GM10248 (cell line): ENCODE results near the gene NRN1.
"Not testable (repeated sequence)": the region's sequence is repeated elsewhere in the genome, so short reads cannot be mapped to it uniquely, and the experiment has no call there.

ENCODE experiments used
- CTCF ChIA-PET: fragments of 300-600 bp; sonication (Branson Sonifier 250); formaldehyde crosslinking; extraction: SDS; loops from one replicate; lab custom pipeline; 2021; ENCODE audit warnings: antibody characterized with exemption; lab: Yijun Ruan, JAX
- POLR2A ChIA-PET: fragments of 350-650 bp; sonication (Branson Sonifier 250); formaldehyde crosslinking; extraction: SDS; loops from one replicate; lab custom pipeline; 2020; ENCODE audit warnings: antibody characterized with exemption; lab: Yijun Ruan, JAX
- DNase-seq: peaks from one replicate; pipeline ENCODE4 v3.0.0; 2012; ENCODE audit errors: extremely low spot score
- TF ChIP-seq, protein P1 (sequence below): IDR thresholded peaks from 2 replicates; pipeline ENCODE4 v1.5.1; 2012; ENCODE audit warnings: mild to moderate bottlenecking, low read depth; ENCODE audit errors: extremely low read depth, missing control alignments, control extremely low read depth

Gene NRN1

DNA sequence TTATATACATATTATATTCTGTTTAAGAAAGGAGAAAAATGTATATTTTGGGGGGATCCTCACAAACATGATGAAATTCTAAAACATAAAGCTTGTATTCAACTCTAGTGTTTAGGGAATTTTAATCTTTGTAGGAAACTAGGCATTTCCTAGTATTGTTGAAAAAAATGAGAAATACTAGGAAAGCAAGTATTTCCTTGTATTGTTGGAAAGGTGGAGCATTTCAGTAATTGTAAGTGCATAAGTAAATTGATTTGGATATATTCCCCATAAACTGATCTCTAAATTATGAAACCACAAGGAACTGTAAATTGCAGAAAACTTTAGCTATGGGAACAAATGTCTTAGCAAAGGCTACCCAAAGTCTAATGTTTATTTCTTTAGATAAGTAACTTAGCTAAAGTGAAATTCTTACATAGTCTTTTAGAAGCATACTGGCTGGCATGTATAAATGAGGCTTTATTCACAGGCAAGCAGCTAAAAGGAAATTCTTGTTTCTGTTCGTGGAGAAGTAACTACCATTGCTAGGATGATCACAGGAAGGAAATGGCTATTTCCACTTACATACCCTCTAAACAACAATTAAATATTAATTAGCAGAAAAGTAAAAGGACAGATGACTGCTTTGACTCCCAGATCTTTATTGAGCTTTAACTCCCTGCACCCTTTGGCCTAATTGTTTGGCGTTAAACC, 19.9 kb upstream of the NRN1 start:
- no peak for DNase-seq
- POLR2A ChIA-PET, result no interaction called here
- TF ChIP-seq, protein P1, sequence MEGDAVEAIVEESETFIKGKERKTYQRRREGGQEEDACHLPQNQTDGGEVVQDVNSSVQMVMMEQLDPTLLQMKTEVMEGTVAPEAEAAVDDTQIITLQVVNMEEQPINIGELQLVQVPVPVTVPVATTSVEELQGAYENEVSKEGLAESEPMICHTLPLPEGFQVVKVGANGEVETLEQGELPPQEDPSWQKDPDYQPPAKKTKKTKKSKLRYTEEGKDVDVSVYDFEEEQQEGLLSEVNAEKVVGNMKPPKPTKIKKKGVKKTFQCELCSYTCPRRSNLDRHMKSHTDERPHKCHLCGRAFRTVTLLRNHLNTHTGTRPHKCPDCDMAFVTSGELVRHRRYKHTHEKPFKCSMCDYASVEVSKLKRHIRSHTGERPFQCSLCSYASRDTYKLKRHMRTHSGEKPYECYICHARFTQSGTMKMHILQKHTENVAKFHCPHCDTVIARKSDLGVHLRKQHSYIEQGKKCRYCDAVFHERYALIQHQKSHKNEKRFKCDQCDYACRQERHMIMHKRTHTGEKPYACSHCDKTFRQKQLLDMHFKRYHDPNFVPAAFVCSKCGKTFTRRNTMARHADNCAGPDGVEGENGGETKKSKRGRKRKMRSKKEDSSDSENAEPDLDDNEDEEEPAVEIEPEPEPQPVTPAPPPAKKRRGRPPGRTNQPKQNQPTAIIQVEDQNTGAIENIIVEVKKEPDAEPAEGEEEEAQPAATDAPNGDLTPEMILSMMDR, result no peak
- CTCF ChIA-PET, result interaction anchor here (1.0 to 1.6 kb wide), 3 partner anchors 9 to 15 kb away, joined by 3 to 4 read pairs (median 3); no protein-coding TSS in a partner anchor

DNA sequence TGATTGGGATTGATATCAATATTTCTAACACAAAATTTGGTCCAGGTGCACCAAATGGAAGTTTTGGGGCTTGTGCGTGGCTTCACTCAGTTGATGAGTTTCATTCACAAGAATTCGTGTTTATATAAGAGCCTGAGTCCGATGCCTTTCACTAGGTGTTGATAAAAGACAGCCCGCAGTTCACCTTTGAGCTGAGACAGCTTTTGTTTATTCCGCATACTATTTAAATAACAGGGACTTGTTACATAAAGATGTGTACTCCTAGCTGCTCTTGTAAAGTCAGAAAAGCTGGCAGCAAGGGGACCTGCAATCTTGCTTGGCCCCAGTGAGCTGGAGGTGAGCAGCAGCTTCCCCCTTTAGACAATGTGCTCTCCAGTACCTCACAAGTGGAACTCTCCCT, 19.0 kb upstream of the NRN1 start:
- ChIA-PET CTCF (interaction anchor here (1.0 to 1.6 kb wide), 2 partner anchors 11 to 14 kb away, joined by 3 to 4 read pairs; no protein-coding TSS in a partner anchor), POLR2A (no interaction called here)
- TF ChIP-seq, protein P1, result no peak
- DNase-seq, result no peak

DNA sequence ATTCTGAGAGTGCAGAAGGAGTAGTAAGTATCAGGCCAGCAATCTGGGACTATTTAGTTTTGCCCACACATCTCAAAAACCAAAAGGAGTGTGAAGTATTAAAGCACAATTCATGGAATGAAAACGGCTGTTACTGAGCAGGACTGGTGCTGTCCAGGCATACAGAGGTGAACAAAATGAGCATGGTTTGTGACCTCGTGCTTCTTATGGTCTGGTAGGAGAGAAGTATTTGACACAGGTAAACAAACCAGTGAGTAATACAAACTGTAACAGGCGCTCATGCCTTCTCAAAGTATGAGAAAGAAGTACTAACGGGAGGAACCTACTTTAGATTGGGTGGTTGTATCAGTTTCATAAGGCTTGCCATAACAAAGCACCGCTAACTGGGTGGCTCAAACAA, 17.5 kb upstream of the NRN1 start:
- TF ChIP-seq, protein P1, result no peak
- ChIA-PET CTCF (no interaction called here), POLR2A (no interaction called here)
- no peak for DNase-seq

DNA sequence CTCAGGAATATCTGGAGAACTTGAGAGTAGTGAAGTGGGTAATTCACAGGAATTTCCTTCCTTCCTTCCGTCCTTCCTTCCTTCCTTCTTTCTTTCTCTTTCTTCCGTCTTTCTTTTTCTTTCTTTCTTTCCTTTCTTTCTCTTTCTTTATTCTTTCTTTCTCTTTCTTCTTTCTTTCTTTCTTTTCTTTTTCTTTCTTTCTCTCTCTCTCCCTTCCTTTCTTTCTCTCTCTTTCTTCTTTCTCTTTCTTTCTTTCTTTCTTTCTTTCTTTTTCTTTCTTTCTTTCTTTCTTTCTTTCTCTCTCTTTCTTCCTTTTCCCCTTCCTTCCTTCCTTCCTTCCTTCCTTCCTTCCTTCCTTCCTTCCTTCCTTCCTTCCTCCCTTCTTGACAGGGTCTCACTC, 16.1 kb upstream of the NRN1 start:
- CTCF ChIA-PET, POLR2A ChIA-PET, DNase-seq: not testable (repeated sequence)

DNA sequence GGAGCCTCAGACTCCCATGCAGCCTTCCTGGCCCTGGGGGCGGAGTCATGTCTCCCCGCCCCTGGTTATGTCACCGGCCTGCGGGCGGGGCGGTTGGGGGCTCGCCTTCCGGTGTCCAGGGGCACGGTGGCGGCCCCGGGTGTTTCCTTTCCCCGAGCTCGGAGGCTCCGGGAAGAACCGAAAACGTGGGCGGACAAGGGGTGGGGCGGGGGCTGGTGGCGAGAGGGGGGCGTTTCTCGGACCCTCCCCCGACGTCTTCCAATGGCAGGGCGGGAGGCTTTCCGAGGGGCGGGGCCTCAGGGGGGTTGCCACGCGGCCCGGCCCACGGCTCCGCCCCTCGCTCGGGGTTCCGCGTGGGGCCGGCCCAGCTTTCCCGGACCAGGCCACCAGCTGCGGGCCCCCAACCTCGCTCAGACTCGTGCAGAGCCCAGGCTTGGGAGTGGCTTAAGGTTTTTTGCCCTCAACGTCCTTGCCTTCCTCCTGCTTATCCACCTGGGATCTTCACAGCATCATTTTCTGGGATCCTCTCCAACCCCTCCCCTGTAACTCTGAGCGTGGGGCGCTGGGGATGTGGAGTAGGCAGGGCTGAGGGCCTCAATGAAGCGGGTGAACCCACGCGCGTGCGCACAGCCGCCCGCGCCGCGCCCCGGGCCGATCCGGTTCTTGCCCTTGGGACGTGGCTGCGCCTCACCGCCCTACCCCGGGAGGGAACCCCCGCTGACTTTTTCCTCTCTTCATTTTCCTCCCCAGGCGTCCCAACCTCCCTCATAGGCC, 2.1 kb upstream of the NRN1 start:
- CTCF ChIA-PET, result interaction anchor here (0.8 kb wide), 1 partner anchor 9 kb away, joined by 3 read pairs; no protein-coding TSS in a partner anchor
- peak; percentile 87 for DNase-seq

DNA sequence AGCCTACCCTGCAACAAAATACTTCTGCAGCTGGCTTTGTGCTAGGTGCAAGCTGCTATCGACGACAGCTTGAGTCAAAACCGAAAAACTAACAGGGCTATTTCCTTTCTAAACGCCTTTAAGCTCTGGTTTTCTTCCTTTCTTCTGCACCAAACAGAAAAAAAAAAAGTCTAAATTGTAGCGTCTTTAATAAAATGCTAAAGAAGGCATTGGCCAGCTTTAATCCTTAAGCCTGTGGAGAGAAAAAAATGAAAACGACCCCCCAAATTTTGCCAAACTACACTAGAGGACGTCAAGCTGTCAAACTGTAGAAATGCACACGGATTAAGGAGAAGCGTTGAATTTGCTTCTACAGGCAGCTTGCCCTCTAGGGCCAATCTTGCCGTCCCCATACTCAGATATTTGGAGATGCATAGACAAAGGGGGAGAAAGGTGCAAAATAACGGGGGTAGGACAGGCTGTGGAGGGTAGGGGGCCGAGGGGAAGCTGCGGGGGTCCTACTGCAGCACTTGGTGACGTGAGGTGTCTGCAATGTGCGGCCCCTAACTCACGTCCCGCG, 1.4 kb upstream of the NRN1 start:
- ChIA-PET POLR2A (no interaction called here), CTCF (interaction anchor here (0.8 kb wide), 1 partner anchor 9 kb away, joined by 3 read pairs; no protein-coding TSS in a partner anchor)
- TF ChIP-seq, protein P1, result no peak
- no peak for DNase-seq

More for the DNA sequence above, 2.1 kb upstream of the NRN1 start:
- POLR2A ChIA-PET, result no interaction called here
- TF ChIP-seq, protein P1, result no peak
